K562 (cell line): ENCODE results near the gene LUZP1. TPM values are rescaled to one million over a fixed set of nuclear protein-coding genes. Genes with fewer than 3 reads are reported as not detected.

Source experiments
- ASH1L ChIP-seq: fragments of 450-650 bp; IDR thresholded peaks from 2 replicates; pipeline ENCODE4 v1.6.1; 2018; ENCODE audit warnings: borderline replicate concordance, mild to moderate bottlenecking, low read depth; ENCODE audit not compliant: partially characterized antibody
- ELF4 ChIP-seq: fragments of 450-650 bp; formaldehyde crosslinking; IDR thresholded peaks from 2 replicates; pipeline ENCODE4 v1.4.0; 2022; ENCODE audit warnings: missing genetic modification characterization
- GABPB1 ChIP-seq: sonication (generic); formaldehyde crosslinking; IDR thresholded peaks from 2 replicates; pipeline ENCODE4 v1.8.0; 2022; ENCODE audit warnings: mild to moderate bottlenecking, missing genetic modification reagents
- L3MBTL2 ChIP-seq: fragments of 450-650 bp; IDR thresholded peaks from 2 replicates; pipeline ENCODE4 v1.6.1; 2016; ENCODE audit warnings: mild to moderate bottlenecking, moderate library complexity
- LCOR ChIP-seq: sonication (generic); formaldehyde crosslinking; IDR thresholded peaks from 2 replicates; pipeline ENCODE4 v1.8.0; 2022; ENCODE audit warnings: mild to moderate bottlenecking, missing genetic modification reagents
- MCM5 ChIP-seq: fragments of 450-650 bp; IDR thresholded peaks from 2 replicates; pipeline ENCODE4 v1.6.1; 2016; ENCODE audit warnings: low read depth
- MED1 ChIP-seq: sonication (generic); formaldehyde crosslinking; IDR thresholded peaks from 2 replicates; pipeline ENCODE4 v1.8.1; 2023; ENCODE audit warnings: missing genetic modification reagents, borderline replicate concordance
- PREB ChIP-seq: sonication (generic); formaldehyde crosslinking; IDR thresholded peaks from 2 replicates; pipeline ENCODE4 v1.8.1; 2023; ENCODE audit warnings: mild to moderate bottlenecking, missing genetic modification reagents
- TAL1 ChIP-seq: fragments of 450-650 bp; IDR thresholded peaks from 2 replicates; pipeline ENCODE4 v1.6.1; 2016; ENCODE audit warnings: mild to moderate bottlenecking
- TCF15 ChIP-seq: fragments of 250-450 bp; sonication (Bioruptor Pico); IDR thresholded peaks from 2 replicates; pipeline ENCODE4 v1.8.0; 2022; ENCODE audit warnings: moderate library complexity, mild to moderate bottlenecking, inconsistent platforms
- TEAD2 ChIP-seq: fragments of 450-650 bp; IDR thresholded peaks from 2 replicates; pipeline ENCODE4 v1.6.1; 2016; ENCODE audit warnings: missing genetic modification characterization, control low read depth, missing compliant biosample characterization
- ZBTB11 ChIP-seq, 3 experiments: fragments of 200-800 bp in 1 of 3; fragments of 250-450 bp in 1 of 3; fragments of 450-650 bp in 1 of 3; sonication (Bioruptor Pico) in 1 of 3; sonication (Bioruptor generic) in 1 of 3; formaldehyde crosslinking in 1 of 3; IDR thresholded peaks; 2 replicates each; pipeline versions ENCODE4 v1.6.1 to v1.8.0; 2016 to 2022; ENCODE audit warnings: mild to moderate bottlenecking in 2 of 3, missing genetic modification characterization in 2 of 3, missing compliant biosample characterization in 1 of 3, moderate library complexity in 1 of 3
- ZBTB5 ChIP-seq: fragments of 450-650 bp; IDR thresholded peaks from 2 replicates; pipeline ENCODE4 v1.6.1; 2017; ENCODE audit warnings: antibody characterized with exemption
- ZNF277 ChIP-seq: fragments of 250-450 bp; sonication (Bioruptor Pico); IDR thresholded peaks from 2 replicates; pipeline ENCODE4 v1.8.0; 2022; ENCODE audit warnings: inconsistent platforms, mild to moderate bottlenecking, moderate library complexity, borderline replicate concordance
- ZNF280A ChIP-seq: fragments of 450-650 bp; IDR thresholded peaks from 2 replicates; pipeline ENCODE4 v1.6.1; 2018; ENCODE audit warnings: mild to moderate bottlenecking, low read depth; ENCODE audit not compliant: partially characterized antibody
- ZNF282 ChIP-seq: sonication (generic); formaldehyde crosslinking; IDR thresholded peaks from 2 replicates; pipeline ENCODE4 v1.8.1; 2023; ENCODE audit warnings: missing genetic modification reagents
- ZNF707 ChIP-seq: fragments of 250-450 bp; sonication (Bioruptor Pico); conservative IDR thresholded peaks from 2 replicates; pipeline ENCODE4 v1.8.0; 2022; ENCODE audit warnings: inconsistent platforms, mild to moderate bottlenecking, moderate library complexity
- polyA plus RNA-seq, 8 experiments: library from polyadenylated mRNA; depleted of rRNA in 4 of 8; stranded (reverse) in 5 of 8; unstranded in 3 of 8; fragments of >200 nt; fragmentation: Nextera tagmentation in 2 of 8; fragmentation: Illumina TruSeq in 1 of 8; extraction: Ambion mirVana in 2 of 8; extraction: Trizol in 1 of 8; gene quantifications; 2 replicates each; pipeline versions ENCODE4 v1.2.1 to v1.2.3, GENCODE V29; 2011 to 2014; ENCODE audit warnings: inconsistent platforms in 1 of 8, missing spikeins in 1 of 8
- total RNA-seq, 7 experiments: library from RNA; depleted of rRNA in 6 of 7; stranded (reverse); fragments of >200 nt in 6 of 7; fragmentation: Illumina TruSeq in 2 of 7; extraction: Trizol in 2 of 7; gene quantifications; 2 replicates each; pipeline versions ENCODE4 v1.2.1 to v1.2.3, GENCODE V29; 2011 to 2021; ENCODE audit warnings: low replicate concordance in 1 of 7

The LUZP1 gene
- total and polyA plus RNA-seq, 9 of the 15 experiments (the other 6 are each of a cell fraction or from before 2014, with no cell fraction given), result 6.5 to 19.1 (median 12.4) TPM

GRCh38 chr1:23167353-23168078, 1.1 kb downstream of the LUZP1 start (continued):
- no peak for TF ChIP-seq ZBTB11 (CRISPR knock-in tag; IDR thresholded peaks at IDR 0.05)
- TF ChIP-seq ZNF280A, result no peak
- no peak for TF ChIP-seq ZNF707
- 0 out of 2 replicates have a peak, but pooled peaks have one; percentile 13 for TF ChIP-seq ELF4 (CRISPR knock-in tag)
- no peak for TF ChIP-seq TCF15 (CRISPR knock-in tag)
- no peak for TF ChIP-seq MED1 (CRISPR knock-in tag)
- peak; percentile 39; the same call in 1 of the 2 replicates for TF ChIP-seq GABPB1
- no peak for TF ChIP-seq ZNF282
- TF ChIP-seq ASH1L, result no peak
- TF ChIP-seq TAL1, result 0 out of 2 replicates have a peak, but pooled peaks have one; percentile 5
- no peak for TF ChIP-seq MCM5
- TF ChIP-seq LCOR (CRISPR knock-in tag), result no peak
- no peak for TF ChIP-seq TEAD2 (tag)
- TF ChIP-seq PREB (CRISPR knock-in tag), result peak; percentile 83; the same call in 1 of the 2 replicates
- TF ChIP-seq ZBTB5, result no peak
- TF ChIP-seq L3MBTL2, result peak; percentile 44
- TF ChIP-seq ZNF277 (CRISPR knock-in tag), result no peak
